Pancreas (tissue), 10 donors: ENCODE measurements around the gene TEK. TPM values are rescaled to one million over a fixed set of nuclear protein-coding genes. Genes with fewer than 3 reads are reported as not detected.

Experiments used
- ATAC-seq, 4 donors: fragments of 200-7000 bp; cut with Tn5 transposase; one replicate each; pipeline versions ENCODE4 v1.8.0 to v1.9.1; 2020; ENCODE audit warnings: mild to moderate bottlenecking in 4 of 4, moderate library complexity in 4 of 4
- DNase-seq, 6 donors: peaks; one replicate each; pipeline ENCODE4 v3.0.0-alpha.2; 2020
- FAIRE-seq: peaks from 2 replicates; lab custom pipeline; 2012; peaks lifted over from hg19 to GRCh38; lab: Jason Lieb, UNC
- H3K27ac ChIP-seq, 4 donors: fragments of 200-600 bp; sonication (generic); 1 replicate in 3 of 4; 2 replicates in 1 of 4; pipeline versions ENCODE4 v1.5.0 to v1.8.0; 2020
- H3K27me3 ChIP-seq, 4 donors: fragments of 200-600 bp; one replicate each; pipeline ENCODE4 v1.8.0; 2021
- H3K36me3 ChIP-seq, 3 donors: fragments of 200-600 bp; sonication (generic) in 1 of 3; one replicate each; pipeline versions ENCODE4 v1.5.0 to v1.8.0; 2020 to 2021
- H3K4me1 ChIP-seq, 3 donors: fragments of 200-600 bp; one replicate each; pipeline ENCODE4 v1.8.0; 2021
- H3K4me3 ChIP-seq, 4 donors: fragments of 200-600 bp; sonication (generic) in 2 of 4; one replicate each; pipeline versions ENCODE4 v1.5.0 to v1.8.0; 2020 to 2021
- H3K9me3 ChIP-seq, 4 donors: fragments of 200-600 bp; one replicate each; pipeline ENCODE4 v1.8.0; 2021
- WGBS, 2 donors: extraction: QIAGEN DNeasy Blood & Tissue Kit; methylation state at CpG; one replicate each; pipeline ENCODE4 v1.1.7; 2013; 5-methylcytosine and 5-hydroxymethylcytosine counted together
- intact Hi-C, 3 donors: fragments of 100-400 bp; cut with DNase I; formaldehyde crosslinking; loops; one replicate each; pipeline versions ENCODE4 v1.11.1 to v1.14.2; 2022
- polyA plus RNA-seq, 2 donors: library from polyadenylated mRNA; stranded (reverse); fragments of 200-250 nt; gene quantifications; one replicate each; pipeline ENCODE4 v1.2.3, GENCODE V29; 2013
- total RNA-seq, 6 donors: library from RNA; stranded (reverse); fragmentation: NEBNext Ultra II Directional in 4 of 6; extraction: Animal tissue kit (Norgen Biotek cat#: 25700) in 4 of 6; gene quantifications; one replicate each; pipeline versions ENCODE4 v1.2.1 to v1.2.4, GENCODE V29; 2021 to 2023
- TF ChIP-seq, protein P1 (sequence below), 4 donors: fragments of 200-600 bp; sonication (generic) in 3 of 4; IDR thresholded peaks; one replicate each; pipeline versions ENCODE4 v1.5.0 to v1.8.0; 2021; ENCODE audit warnings: antibody characterized with exemption in 4 of 4
- donor health status: healthy with polysubstance abuse.
- donor health status: DM: no; HTN: no; CAD: no; lungs with moderate emphysema.
- donor health status: DM: no; HTN: no; CAD: no.
- donor health status: control.
- donor health status: control.
- donor health status: Bipolar disorder and iron deficiency.
- donor health status: DM: yes; HTN: yes; CAD: no.
- donor health status: DM: no; HTN: no; CAD: no.
- donor health status: DM: no; HTN: no; CAD: no.
- donor health status: DM: yes; HTN: yes; CAD: no.

The TEK gene
- total and polyA plus RNA-seq, 8 donors: 0.91 to 3.8 (median 1.9) TPM

DNA sequence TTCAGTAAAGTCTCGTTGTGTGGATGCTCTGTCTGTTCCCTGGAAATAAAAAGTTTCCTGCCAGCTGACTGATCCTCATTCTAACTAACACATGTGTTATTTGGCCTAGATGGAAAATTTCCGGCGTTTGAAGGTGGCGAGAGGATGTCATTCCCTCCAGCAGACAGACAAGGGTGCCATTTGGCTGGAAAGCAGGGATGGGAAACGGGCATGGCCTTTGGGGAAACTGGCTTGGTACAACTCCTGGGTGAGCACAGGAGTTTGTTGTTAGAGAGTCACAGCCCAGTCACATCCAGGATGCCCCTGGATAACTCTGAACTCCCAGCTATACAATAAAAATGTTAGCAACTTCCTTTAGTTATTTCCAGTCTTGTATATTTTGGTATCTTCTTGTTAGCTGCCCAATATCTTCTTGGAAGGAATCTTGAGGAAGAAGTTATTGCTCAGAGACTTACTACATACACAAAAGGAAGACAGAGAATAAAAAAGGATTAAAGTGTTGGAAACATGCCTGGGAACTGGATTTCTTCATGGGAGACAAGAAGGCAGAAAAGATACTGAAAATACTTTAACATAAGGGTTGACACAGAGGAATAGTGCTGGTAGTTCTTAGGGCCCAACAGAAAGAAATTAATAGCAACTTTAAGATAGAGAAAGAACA is 41.9 kb downstream of the TEK start:
- H3K27me3 ChIP-seq: no peaks in the 10 kb centered on the region
- FAIRE-seq (peak; percentile 56), DNase-seq (no peak), ATAC-seq (no peak)
- no peak overlapping the region for H3K4me3 ChIP-seq
- intact Hi-C loops: no loop called here
- 71 to 82% methylated on average over 5 of the region's 5 CpGs for WGBS, 2 donors
- H3K4me1 ChIP-seq: no peaks in the 10 kb centered on the region
- H3K27ac ChIP-seq: no peak overlapping the region
- TF ChIP-seq, protein P1, sequence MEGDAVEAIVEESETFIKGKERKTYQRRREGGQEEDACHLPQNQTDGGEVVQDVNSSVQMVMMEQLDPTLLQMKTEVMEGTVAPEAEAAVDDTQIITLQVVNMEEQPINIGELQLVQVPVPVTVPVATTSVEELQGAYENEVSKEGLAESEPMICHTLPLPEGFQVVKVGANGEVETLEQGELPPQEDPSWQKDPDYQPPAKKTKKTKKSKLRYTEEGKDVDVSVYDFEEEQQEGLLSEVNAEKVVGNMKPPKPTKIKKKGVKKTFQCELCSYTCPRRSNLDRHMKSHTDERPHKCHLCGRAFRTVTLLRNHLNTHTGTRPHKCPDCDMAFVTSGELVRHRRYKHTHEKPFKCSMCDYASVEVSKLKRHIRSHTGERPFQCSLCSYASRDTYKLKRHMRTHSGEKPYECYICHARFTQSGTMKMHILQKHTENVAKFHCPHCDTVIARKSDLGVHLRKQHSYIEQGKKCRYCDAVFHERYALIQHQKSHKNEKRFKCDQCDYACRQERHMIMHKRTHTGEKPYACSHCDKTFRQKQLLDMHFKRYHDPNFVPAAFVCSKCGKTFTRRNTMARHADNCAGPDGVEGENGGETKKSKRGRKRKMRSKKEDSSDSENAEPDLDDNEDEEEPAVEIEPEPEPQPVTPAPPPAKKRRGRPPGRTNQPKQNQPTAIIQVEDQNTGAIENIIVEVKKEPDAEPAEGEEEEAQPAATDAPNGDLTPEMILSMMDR (IDR thresholded peaks at IDR 0.05): no peak
- no peaks in the 10 kb centered on the region for H3K9me3 ChIP-seq
- H3K36me3 ChIP-seq: no peaks in the 10 kb centered on the region

DNA sequence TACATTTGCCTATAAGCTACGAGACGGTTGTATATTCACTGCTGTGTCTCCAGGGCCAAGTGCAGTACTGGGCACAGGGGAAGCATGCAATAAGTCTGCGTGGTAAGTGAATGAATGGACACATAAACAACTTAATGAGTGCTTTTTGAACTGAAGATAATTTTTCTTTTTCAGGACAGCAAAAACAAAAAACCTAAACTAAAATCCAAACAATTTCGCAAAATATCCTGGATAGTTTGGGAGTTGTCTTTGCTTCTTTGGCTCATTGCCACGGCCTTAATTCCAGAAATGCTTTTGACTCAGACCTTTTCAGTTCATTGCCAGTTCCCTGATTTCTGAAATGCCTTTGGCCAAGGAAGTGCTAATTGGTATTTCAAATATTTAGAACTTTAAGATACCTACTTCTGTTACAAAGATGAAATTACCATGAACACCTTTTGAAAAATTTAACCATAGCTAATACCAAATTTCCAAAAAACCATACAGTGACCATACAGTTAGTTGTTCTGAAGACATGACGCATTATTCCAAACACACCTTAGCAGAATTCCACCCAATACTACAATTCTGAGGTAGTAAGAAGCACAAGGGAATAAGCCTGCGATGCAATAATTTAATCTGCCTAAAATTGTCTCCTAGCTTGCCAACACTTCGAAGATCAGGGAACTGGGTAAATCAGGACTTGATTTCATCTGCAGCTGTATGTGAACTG is 42.8 kb downstream of the TEK start:
- no peaks in the 10 kb centered on the region for H3K4me1 ChIP-seq
- no peak overlapping the region for H3K27ac ChIP-seq
- H3K4me3 ChIP-seq: no peak overlapping the region
- 48 to 51% methylated on average over 8 of the region's 8 CpGs for WGBS, 2 donors
- TF ChIP-seq, protein P1 (IDR thresholded peaks at IDR 0.05): no peak
- ATAC-seq (no peak), DNase-seq (no peak), FAIRE-seq (no peak)
- no peaks in the 10 kb centered on the region for H3K36me3 ChIP-seq
- H3K27me3 ChIP-seq: no peaks in the 10 kb centered on the region
- intact Hi-C loops: no loop called here
- no peaks in the 10 kb centered on the region for H3K9me3 ChIP-seq

DNA sequence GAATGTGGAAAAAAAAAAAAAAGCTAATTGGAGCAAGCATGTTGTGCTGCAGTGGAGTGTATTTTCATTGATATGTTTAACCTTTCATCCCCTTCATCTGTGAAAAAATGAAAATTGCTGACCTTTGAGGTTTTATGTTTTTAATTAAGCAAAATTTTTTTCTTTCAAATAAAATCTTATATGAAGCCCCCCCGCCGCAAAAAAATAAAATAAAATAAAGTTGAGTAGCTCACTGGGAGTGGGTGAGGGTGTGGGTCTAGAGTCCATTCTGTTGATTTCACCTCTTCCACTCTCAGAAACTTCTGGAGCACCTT is 43.3 kb downstream of the TEK start:
- intact Hi-C loops: no loop called here
- 11 to 22% methylated on average over 2 of the region's 2 CpGs for WGBS, 2 donors
- no peaks in the 10 kb centered on the region for H3K36me3 ChIP-seq
- no peaks in the 10 kb centered on the region for H3K4me1 ChIP-seq
- TF ChIP-seq, protein P1 (IDR thresholded peaks at IDR 0.05): no peak
- no peak for ATAC-seq
- no peak overlapping the region for H3K4me3 ChIP-seq
- DNase-seq: no peak
- FAIRE-seq: no peak
- H3K27me3 ChIP-seq: no peaks in the 10 kb centered on the region
- H3K27ac ChIP-seq: no peak overlapping the region
- no peaks in the 10 kb centered on the region for H3K9me3 ChIP-seq

DNA sequence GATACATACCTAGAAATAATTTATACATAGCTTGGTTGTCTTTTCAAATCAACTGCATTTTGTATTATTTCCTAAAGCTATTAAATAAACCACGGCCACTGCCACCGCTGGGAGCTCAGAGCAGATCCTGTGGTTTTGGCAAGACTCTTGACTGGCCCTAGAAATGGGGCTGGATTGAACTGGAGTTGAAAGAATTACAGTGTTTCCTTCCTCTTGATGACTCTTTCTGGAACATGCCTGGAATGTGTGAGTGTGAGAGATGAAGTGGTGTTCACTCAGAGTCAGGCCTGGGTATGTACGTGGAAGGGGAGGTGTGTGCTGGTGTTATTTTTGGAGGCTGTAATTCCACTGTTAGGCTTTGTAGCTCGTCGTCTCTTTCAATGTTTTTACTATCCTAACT is 45.9 kb downstream of the TEK start:
- TF ChIP-seq, protein P1 (IDR thresholded peaks at IDR 0.05): no peak
- intact Hi-C loops: no loop called here
- Histone ChIP-seq H3K9me3 (no peaks in the 10 kb centered on the region), H3K4me3 (no peak overlapping the region), H3K27ac (no peak overlapping the region), H3K36me3 (no peaks in the 10 kb centered on the region), H3K27me3 (no peaks in the 10 kb centered on the region), H3K4me1 (no peaks in the 10 kb centered on the region)
- DNase-seq (no peak), FAIRE-seq (no peak), ATAC-seq (peak in 2 of 4 donors; percentile 22 to 27)
- WGBS, 2 donors: 71 to 78% methylated on average over 5 of the region's 5 CpGs

DNA sequence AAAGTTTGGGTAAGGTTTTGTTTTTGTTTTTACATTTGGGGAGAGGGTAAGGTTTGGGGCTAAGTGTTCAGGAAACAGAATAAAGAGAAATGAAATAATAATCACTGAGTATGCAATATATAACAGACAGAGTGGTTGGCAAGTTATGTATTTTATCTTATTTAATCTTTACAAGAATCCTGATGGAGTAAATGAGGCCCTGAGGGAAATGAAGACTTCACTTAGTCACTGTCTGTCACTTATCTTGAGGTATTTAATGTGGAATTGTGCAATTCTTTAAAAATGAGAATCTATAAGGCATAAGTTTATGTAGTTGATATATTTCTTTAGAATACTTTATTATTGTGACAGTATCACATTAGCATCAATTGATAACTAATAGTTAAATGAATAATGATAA is 48.1 kb downstream of the TEK start:
- intact Hi-C loops: no loop called here
- Histone ChIP-seq H3K36me3 (no peaks in the 10 kb centered on the region), H3K27ac (no peak overlapping the region), H3K9me3 (no peaks in the 10 kb centered on the region), H3K4me3 (no peak overlapping the region), H3K4me1 (no peaks in the 10 kb centered on the region), H3K27me3 (no peaks in the 10 kb centered on the region)
- FAIRE-seq (no peak), ATAC-seq (no peak), DNase-seq (no peak)
- TF ChIP-seq, protein P1 (IDR thresholded peaks at IDR 0.05): no peak
